GM18498 (cell line): ENCODE data around the gene ZKSCAN8.
"Not testable (repeated sequence)": the region's sequence is repeated elsewhere in the genome, so short reads cannot be mapped to it uniquely, and the experiment has no call there.

Experiments used
- ATAC-seq: cut with Tn5 transposase; IDR thresholded peaks from one replicate; pipeline ENCODE4 v1.9.1; 2021; ENCODE audit warnings: mild to moderate bottlenecking, moderate library complexity; ENCODE audit not compliant: unreplicated experiment

ZKSCAN8 gene

DNA sequence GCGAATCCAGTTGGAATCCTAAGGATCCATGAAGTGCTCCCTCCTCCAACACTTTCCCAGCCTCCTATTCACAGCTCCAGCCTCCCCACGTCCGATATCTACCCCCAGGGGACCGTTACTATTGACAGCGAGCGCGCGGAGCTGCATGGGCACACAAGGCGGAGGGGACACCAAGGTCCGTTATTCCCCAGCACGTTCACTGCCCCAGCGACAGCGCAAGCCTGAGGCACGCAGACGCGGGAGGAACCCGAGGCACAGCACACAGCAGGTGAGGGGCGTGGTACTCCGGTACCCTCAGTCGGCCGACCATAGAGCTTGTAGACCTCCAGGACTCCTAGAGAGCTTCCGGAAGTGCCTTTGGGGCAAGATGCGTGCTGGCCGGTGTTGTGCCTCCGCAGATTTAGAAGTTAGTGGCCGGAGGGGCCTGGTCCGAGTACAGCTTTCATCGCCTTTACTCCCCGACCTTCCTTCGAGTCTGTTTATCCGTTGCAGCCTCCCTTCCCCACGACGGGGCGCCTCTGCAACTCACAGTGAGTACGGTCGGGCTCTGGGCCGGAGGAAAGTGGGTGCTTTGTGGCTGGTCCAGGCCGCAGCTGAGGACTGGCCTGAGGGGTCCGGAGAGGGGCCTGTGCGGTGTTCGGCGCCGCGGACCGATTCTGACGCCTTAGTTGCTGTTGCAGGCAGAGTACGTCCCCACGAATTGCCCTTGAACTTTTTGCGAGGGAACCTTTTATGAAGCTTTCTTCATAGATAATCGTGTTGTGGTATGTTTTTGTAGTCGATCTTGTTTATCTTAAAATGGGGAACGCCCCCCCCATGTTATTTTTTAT is at the start of gene ZKSCAN8:
Gene ZKSCAN8 (plus strand): TSS at position 384 of the 830 bp plus-strand sequence. CDS start 6,525 bp downstream, outside the sequence.
- peak; percentile 85 for ATAC-seq

- ATAC-seq: not testable (repeated sequence)
Observed at GRCh38 chr6:28102222-28102621, 39.5 kb upstream of the ZKSCAN8 start.

DNA sequence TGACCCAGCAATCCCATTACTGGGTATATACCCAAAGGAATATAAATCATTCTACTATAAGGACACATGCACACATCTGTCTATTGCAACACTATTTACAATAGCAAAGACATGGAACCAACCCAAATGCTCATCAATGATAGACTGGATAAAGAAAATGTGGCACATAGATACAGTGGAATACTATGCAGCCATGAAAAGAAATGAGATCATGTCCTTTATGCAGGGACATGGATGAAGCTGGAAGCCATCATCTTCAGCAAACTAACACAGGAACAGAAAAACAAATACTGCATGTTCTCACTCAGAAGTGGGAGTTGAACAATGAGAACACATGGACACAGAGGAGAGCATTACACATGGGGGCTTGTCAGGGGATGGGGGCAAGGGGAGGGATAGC is 39.0 kb upstream of the ZKSCAN8 start:
- ATAC-seq: not testable (repeated sequence)

- peak; percentile 99 for ATAC-seq
Observed at GRCh38 chr6:28104392-28105244, 37.1 kb upstream of the ZKSCAN8 start.

DNA sequence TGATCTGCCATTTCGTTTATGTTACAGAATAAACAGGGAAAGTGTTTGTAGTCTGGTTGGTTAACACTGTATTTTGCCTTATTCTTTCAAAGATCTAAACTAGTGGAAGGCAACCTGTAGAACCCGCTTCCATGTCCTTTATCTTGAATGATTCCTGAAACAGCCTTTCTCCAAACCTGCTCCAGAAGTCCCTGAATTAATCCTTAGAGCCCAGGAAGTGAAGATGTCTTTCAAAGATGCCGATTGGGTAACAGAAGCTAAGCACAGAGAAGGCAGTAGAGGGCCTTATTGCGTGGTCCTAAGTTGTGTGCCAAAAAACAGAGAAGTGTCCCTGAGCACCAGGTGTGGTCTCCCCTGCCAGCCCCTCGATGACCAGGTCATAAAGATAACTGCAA is 36.4 kb upstream of the ZKSCAN8 start:
- ATAC-seq: peak; percentile 17

GRCh38 chr6:28107506-28107905 is 34.2 kb upstream of the ZKSCAN8 start:
- no peak for ATAC-seq

GRCh38 chr6:28111964-28112363 is 29.7 kb upstream of the ZKSCAN8 start:
- ATAC-seq: no peak

- no peak for ATAC-seq
Observed at GRCh38 chr6:28115799-28116198, 25.9 kb upstream of the ZKSCAN8 start.

GRCh38 chr6:28117386-28118050 is 24.2 kb upstream of the ZKSCAN8 start:
- no peak for ATAC-seq

DNA sequence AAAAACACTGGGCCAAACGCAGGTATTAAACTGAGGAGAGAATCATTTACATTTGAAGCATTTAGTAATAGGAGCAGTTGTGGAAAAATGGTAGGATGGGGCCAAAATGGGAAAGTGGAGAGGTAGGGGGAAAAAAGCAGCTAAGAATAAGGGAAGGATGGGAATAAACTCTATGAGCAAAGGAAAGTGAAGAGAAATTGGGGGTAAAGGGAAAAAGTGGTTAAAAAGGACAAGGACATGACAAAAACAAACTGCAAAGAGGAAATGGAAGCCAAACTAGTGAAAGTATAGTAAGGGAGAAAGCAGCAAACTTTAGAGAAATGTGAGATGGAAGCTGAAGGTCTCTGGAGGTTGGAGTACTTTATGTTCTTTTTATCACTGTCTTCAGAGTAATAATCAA is 23.5 kb upstream of the ZKSCAN8 start:
- no peak for ATAC-seq

DNA sequence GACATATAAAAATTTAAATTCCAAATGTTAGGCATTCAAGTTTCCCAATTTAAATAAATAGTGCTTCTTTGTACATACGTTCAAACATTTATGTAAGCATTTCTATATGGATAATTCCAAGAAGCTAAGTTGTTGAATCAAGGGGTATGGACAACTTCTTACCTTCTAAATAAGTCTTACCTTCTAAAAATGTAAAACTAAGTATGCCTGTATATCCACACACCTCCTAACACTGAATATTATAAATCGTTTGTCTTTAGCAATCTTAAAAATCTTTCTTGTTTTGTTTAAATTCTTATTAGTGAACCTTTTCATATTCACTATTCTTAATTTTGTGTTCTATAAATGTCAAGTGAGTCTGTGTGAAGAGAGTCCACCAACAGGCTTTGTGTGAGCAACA is 19.8 kb upstream of the ZKSCAN8 start:
- ATAC-seq: no peak

- not testable (repeated sequence) for ATAC-seq
Observed at GRCh38 chr6:28122283-28122682, 19.4 kb upstream of the ZKSCAN8 start.

DNA sequence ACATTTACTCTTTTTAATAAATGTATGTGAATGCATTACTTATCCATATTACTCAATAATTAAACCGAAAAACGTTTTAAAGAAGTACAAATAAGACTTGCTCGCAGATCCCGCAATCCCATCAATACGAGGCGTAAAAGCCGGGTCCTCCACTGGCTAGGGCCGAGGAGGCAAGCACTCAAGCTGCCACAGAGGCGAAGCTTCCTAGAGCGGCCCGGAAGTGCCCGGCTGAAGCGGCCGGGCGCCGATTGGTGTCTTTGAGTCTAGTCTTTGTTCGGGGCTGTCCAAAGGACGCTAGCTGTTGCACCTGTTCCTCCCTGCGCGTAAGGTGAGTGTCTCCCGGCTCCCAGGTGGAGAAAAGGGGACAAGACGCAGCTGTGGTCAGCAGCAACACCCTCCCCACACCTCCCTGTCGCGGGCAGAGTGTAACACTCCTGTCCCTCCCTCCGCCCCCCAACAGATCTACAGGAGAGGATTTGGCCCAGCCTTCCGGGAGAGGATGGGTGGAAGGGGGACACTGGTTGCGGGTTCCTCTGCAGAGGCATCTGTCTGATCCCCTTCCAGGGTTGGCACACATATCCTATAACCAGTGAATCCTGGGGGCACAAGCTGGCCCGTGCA is 17.2 kb upstream of the ZKSCAN8 start, which contains the start of gene ZSCAN16:
Gene ZSCAN16 (plus strand): TSS at position 260 of the 621 bp plus-strand sequence. CDS start 835 bp downstream, outside the sequence.
- ATAC-seq: peak; percentile 98

DNA sequence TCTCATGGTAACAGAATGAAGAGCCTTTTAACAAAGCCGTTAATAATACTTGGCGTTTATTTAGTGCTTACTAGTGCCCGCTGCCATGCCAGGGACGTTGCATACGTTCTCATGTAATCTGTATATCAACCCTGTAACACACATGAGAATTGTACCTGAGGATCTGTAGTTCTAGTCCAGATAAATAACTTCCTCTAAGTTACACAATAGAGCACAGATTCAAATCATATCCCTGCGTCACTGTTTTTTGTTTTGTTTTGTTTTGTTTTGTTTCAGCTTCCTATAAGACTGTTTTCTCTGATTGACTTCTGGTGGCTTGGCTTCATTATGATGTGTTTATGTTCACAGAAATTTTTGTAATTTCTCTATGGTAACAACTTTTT is 16.7 kb upstream of the ZKSCAN8 start:
- no peak for ATAC-seq

DNA sequence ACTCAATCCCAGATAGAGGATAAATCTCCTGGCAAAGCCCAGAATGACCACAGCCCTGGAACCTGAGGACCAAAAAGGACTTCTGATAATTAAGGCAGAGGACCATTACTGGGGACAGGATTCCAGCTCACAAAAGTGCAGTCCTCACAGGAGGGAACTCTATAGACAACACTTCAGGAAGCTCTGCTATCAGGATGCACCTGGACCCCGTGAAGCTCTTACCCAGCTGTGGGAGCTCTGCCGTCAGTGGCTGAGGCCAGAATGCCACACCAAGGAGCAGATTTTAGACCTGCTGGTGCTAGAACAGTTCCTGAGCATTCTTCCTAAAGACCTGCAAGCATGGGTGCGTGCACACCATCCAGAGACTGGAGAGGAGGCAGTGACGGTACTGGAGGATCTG is 16.3 kb upstream of the ZKSCAN8 start:
- ATAC-seq: no peak

DNA sequence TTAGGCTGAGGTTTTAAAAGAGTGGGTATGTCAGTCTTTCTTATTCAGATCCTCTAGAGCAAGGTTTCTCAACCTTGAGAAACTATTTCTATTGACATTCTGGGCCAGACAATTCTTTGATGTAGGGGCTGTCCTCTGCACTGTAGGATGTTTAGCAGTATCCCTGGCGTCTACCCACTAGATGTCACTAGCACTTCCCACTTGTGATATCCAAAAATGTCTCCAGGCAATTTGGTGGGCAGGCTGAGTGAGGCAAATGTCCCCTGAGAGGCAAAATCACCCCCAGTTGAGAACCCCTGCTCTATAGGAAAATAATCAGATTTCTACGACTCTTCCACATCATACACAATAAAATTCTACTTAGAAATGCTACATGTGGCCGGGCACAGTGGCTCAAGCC is 7.7 kb upstream of the ZKSCAN8 start:
- no peak for ATAC-seq

DNA sequence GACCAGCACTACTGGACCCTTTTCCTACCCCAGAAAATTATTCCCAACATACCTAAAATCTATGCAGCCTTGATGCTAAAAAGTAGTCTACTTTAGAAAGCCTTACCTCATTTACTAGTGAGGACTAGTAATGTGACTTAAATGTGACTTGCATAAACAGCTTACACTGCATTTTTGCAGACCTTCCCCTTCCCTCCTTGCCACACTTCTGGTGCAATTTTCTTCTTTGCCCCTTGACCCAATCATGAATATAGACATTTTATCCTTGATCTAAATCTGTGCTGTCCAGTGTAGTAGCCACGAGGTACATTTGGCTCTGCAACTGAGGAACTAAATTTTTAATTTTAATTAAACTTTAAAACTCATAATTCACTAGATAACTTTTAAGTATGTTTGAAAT is 7.0 kb upstream of the ZKSCAN8 start:
- ATAC-seq: no peak

DNA sequence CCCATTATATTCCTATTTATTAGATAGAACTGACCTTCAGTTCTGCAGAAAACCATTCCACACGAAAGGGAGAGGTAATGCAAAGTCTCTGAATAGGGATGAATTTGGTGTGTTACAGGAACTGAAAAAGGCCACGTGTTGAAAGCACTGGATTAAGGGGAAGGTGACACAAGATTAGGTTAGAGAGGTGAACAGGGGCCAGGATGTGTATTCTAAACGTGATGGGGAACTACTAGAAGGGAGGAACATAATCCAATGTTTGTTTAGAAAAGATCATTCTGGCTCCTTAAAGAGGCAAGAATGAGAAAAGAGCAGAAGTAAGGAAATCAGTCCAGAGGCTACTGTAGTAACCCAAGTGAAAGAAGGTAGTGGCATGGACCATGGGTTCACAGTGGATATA is 6.3 kb upstream of the ZKSCAN8 start:
- no peak for ATAC-seq

DNA sequence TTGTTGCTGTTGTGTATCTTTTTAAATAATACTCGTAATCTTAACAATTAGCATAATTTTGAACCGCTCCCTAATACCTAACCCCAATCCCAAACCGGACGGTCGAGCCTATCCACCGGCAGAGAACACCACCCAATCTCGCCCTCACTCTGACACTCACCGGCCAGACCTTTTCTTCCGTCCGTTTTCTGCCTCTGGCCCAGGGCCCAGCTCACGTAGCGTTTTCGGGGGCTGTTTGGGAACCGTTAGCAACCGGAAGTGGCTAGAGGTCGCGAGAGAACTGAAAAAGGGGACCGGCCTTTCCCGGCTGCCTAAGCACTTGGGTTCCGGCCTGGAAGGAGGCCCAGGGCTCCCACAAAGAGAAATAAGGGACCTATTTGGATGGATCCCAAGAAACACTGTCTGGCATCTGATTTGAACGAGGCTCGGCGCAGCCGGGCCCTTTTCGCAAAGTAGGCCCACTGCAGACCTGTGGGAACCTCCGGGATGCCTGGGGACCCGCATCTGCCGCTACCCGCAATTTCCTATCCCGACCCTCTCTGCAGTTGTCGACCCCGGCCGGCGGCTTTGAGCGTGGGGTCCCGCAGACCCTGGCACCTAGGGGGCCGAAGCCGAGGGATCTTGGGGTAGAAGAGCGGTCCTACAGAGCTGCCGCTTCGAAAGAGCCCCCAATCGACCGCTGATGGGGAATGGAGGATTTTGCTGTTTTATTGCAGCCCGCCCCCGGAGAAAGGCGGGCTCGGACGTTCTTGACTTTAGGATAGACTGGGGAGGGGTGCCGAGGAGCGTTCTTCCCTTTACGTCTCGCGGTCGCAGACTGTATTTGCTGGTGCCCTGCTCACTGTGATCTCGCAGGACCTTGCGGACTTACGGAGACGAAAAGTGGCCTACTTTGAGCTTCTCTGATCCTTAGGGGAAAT is 4.8 kb upstream of the ZKSCAN8 start:
- peak; percentile 68 for ATAC-seq

- no peak for ATAC-seq
Observed at GRCh38 chr6:28137505-28137981, 4.1 kb upstream of the ZKSCAN8 start.
